ENCODE data around the gene FH.

FH gene

DNA sequence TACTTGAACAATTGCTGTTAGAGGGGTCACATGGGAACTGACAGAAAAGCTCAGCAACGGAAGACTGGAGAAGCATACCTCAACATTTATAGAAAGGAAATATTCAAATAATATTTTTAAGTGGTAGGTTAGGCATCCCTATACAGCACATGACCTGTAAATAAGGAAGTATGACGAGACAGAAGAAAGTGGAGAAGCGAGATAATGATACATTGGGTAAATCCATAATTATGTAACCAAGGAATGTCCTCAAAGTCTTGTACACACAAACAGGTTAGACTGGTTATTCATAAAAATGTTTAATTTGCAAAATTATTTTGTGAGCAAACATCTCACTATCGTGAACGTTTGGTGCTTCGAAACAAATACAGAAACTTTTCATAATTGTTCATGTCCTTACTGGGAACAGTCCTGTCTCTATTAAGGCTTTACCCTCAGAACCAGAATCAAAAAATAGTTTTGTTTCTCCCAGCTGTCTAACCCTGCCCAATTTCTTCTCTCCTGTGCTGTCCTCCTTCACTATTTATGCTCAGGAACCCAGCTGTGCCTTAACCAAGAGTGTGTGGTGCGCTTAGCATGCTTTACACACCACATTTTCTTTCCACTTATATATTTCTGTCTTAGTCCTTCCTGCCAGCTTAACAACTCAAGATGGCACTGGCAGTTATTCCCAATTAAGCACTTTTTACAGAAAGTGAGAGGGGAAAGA, 22.8 kb upstream of the FH start:
- Histone ChIP-seq H3K27me3 (ENCODE audit: insufficient read depth, low read depth, severe bottlenecking) (no peaks in the 10 kb centered on the region), H3K27ac (no peak overlapping the region), H3K4me3 (ENCODE audit: low read depth, low read length) (no peak overlapping the region), H3K9me3 (ENCODE audit: severe bottlenecking) (no peaks in the 10 kb centered on the region), H3K36me3 (no peaks in the 10 kb centered on the region)
- TF ChIP-seq, protein P1, sequence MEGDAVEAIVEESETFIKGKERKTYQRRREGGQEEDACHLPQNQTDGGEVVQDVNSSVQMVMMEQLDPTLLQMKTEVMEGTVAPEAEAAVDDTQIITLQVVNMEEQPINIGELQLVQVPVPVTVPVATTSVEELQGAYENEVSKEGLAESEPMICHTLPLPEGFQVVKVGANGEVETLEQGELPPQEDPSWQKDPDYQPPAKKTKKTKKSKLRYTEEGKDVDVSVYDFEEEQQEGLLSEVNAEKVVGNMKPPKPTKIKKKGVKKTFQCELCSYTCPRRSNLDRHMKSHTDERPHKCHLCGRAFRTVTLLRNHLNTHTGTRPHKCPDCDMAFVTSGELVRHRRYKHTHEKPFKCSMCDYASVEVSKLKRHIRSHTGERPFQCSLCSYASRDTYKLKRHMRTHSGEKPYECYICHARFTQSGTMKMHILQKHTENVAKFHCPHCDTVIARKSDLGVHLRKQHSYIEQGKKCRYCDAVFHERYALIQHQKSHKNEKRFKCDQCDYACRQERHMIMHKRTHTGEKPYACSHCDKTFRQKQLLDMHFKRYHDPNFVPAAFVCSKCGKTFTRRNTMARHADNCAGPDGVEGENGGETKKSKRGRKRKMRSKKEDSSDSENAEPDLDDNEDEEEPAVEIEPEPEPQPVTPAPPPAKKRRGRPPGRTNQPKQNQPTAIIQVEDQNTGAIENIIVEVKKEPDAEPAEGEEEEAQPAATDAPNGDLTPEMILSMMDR (IDR thresholded peaks at IDR 0.05; ENCODE audit: low read depth, low read length): no peak
- DNase-seq: no peak

DNA sequence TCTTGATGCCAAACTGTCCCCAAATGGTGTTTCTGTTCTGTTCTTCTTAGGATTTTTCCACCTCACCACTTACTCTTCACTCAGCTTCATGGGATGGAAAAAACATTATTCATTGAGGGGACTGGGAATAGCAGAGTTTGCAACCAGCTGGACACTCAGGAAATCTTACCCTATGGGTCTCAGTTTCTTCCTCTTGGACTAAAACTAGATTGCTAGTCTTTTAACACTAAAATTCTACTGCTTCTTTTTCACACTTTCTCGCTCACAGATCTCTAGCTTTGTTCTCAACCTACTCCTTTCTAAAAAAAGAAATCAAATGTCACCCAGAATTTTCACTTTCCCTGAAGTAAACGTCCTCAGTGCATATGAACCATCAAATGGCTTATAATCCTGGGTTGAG, 17.4 kb upstream of the FH start:
- TF ChIP-seq, protein P1 (IDR thresholded peaks at IDR 0.05; ENCODE audit: low read depth, low read length): no peak
- Histone ChIP-seq H3K9me3 (ENCODE audit: severe bottlenecking) (no peaks in the 10 kb centered on the region), H3K36me3 (no peaks in the 10 kb centered on the region), H3K4me3 (ENCODE audit: low read depth, low read length) (no peak overlapping the region), H3K27ac (no peak overlapping the region), H3K27me3 (ENCODE audit: insufficient read depth, low read depth, severe bottlenecking) (no peaks in the 10 kb centered on the region)
- no peak for DNase-seq

DNA sequence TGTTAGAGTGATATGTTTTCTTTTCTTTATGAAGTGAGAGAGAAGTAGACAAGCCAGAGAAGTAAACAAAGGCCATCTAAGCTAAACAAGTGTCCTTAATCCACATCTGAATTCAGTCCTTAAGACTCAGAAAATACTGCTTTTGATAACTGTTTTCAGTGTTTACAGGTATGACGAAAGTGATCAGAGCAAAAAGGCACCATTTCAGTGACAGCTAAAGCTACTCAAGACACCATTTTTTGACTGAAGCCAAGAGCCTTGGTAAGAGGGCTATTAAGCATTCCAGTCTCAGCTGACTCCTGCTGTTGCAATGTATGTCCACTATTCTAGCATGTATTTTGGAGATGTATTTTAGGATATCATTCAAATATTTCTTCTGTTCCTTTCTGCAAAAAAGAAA, 16.7 kb upstream of the FH start:
- no peak overlapping the region for H3K27ac ChIP-seq
- no peaks in the 10 kb centered on the region for H3K36me3 ChIP-seq
- DNase-seq: no peak
- TF ChIP-seq, protein P1 (IDR thresholded peaks at IDR 0.05; ENCODE audit: low read depth, low read length): no peak
- H3K27me3 ChIP-seq (ENCODE audit: insufficient read depth, low read depth, severe bottlenecking): no peaks in the 10 kb centered on the region
- no peak overlapping the region for H3K4me3 ChIP-seq (ENCODE audit: low read depth, low read length)
- H3K9me3 ChIP-seq (ENCODE audit: severe bottlenecking): no peaks in the 10 kb centered on the region

DNA sequence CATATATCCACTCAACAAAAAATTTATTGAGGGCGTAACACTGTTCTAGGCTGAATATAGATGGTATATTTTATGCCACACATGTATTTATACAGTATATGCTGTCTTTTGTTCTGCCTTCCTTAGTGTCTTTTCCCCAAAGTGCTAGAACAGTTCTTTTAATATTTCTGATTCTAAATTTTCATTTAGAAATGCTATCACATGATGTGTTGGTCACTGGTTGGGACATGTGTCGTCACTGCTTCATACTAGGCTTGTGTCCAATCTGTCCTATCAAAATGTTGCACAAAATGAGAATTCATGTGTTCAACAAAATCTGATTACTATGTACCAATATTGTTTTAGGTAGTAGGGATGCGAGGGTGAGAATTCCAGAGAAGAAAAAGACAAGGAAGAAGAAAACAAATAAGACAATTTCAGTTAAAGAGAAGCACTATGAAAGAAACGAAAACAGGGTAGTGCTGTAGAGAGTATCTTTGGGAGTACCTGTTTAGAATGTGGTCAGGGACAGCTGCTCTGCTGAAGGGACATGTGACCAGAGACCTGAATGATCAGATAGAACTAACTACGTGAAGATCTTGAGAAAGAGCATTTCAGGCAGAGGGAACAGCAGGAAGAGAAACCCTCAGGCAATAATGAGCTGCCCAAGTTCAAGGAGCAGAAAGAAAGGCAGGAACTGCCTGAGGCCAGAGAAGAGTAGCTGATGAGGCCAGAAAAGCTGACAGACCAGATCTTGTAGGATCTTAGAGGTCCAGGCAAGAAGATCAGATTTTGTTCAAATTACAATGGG, 14.0 kb upstream of the FH start:
- no peaks in the 10 kb centered on the region for H3K9me3 ChIP-seq (ENCODE audit: severe bottlenecking)
- no peak overlapping the region for H3K27ac ChIP-seq
- H3K36me3 ChIP-seq: no peaks in the 10 kb centered on the region
- H3K27me3 ChIP-seq (ENCODE audit: insufficient read depth, low read depth, severe bottlenecking): no peaks in the 10 kb centered on the region
- no peak for DNase-seq
- TF ChIP-seq, protein P1 (IDR thresholded peaks at IDR 0.05; ENCODE audit: low read depth, low read length): no peak
- no peak overlapping the region for H3K4me3 ChIP-seq (ENCODE audit: low read depth, low read length)

DNA sequence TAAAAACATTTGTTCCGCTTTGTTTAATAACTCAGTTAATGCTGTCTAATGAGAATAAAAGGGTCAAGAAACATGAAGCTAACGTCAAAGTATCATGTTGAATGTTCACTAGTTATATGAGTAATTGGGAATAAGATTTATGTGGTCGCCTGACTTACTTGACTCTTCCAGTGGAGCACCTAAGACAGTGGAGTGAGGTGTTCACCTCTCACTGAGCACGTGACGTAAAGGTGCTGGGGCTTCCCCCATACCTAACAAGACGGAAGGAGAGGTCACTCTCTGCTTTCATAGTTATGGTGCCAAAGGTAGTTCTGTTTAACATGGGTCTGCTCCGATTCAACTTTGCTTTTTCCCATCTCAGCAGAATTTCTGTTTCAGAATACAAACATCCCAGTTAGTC, 13.3 kb upstream of the FH start:
- Histone ChIP-seq H3K27me3 (ENCODE audit: insufficient read depth, low read depth, severe bottlenecking) (no peaks in the 10 kb centered on the region), H3K36me3 (no peaks in the 10 kb centered on the region), H3K4me3 (ENCODE audit: low read depth, low read length) (no peak overlapping the region), H3K9me3 (ENCODE audit: severe bottlenecking) (no peaks in the 10 kb centered on the region), H3K27ac (no peak overlapping the region)
- TF ChIP-seq, protein P1 (IDR thresholded peaks at IDR 0.05; ENCODE audit: low read depth, low read length): no peak
- no peak for DNase-seq
